DMS153 (cell line): ENCODE results near the gene NFIB.

ENCODE experiments used
- DNase-seq: peaks from one replicate; lab custom pipeline; 2025; lab: John Stamatoyannopoulos, UW

Gene NFIB

DNA sequence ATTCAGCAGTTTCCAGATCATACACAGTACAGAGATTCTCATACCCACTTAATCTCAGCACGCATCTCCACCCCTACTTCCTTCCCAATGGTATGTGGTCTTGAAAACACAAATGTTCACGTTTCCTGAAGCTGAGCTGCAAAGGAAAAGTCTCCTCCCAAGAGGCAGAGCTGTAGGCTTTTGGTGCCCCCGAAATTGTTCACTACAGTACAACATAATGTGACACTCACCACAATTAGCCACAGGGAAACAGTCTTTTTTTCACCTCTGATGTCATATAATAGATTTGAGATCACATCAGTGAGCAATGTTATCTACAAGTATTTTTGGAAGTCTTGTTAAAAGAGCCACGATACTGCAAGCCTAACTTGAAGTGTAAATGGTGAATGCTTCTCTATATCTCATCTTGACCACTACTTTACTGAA, 40.2 kb downstream of the NFIB start:
- DNase-seq: no peak

DNA sequence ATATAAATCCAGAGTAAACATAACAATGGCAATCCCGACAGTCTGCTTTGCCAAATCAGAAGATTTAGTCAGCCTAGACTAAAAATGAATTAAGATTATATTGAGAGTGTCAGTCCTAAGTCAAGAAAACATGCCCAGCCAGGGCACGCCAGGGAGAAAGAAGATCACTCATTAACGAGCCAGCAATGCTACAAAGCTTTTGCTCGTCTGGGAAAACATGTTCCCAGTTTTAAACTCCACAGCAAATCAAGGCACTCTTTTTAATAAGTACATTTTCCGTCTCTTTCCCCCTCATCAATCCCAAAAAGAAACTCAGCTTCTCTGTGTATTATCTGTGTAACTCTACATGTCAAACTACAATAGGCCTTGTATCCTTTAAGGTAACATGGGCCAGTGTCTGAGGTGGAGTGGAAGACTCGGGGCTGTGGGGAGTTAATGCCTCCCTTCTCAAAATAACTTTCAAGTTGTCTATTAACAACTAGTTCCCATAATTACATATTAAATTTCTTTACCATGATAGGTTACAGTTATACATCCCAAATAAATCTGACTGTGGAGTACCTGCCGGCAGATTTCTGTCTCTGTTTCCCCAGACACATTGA, 40.9 kb downstream of the NFIB start:
- DNase-seq: no peak

DNA sequence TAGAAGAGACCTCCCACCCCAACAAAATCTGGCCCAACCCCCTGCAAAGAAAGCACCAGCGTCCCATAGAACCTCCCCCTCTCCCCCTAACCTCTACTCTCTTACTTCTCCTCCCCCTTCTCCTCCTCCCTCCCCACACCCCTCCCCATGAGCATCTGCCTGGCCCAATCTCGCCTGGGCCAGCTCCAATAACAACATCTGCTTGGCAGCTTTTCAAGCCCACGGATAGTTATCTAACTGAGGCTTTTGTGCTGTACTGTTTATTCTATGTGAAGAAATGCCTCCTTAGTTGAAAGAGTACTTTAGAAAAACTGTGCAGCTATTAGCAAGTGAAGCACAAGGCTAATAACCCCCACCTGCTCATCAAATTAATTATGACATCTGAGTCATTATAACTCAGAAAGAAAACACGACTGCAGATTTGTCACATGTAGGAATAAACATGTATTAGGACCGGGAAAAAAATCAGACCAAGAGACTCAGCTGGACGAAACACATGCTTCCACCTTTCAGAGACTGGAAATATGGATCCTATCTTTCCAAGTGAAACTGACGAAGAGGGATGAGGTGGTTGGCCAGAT, 42.8 kb downstream of the NFIB start:
- DNase-seq: peak; percentile 74

DNA sequence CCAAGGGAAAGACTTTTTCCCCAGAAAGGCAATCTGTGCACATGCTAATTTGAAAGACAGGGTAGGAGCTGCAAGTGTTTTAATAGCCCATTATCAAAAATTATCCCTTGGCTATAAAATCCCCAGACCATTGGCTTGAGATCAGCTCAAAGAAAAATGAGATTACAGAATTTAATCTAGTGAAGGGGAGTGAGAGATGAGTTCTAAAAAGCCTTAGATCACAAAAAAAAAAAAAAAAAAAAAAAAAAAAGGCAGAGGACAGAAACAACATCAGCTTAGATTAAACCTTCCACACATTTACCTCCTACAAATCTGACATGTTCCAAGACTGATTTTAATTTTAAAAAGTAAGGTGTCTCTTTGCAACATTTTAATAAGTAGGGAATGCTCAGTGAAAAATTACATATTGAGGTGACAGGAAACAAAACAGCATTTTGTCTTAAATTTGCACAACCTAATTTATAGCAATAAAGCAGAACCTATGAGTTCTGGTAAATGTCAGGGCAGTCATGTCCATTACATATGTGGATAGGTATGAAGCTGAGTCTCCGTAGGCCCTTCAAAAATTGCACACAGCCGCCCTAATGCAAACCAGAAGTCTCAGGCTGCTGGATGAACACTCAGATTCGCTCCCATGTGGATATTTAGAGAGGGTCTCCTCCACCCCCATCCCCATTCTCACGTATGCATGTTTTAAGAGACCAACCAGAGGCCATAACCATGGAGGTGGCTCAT, 43.4 kb downstream of the NFIB start:
- no peak for DNase-seq

DNA sequence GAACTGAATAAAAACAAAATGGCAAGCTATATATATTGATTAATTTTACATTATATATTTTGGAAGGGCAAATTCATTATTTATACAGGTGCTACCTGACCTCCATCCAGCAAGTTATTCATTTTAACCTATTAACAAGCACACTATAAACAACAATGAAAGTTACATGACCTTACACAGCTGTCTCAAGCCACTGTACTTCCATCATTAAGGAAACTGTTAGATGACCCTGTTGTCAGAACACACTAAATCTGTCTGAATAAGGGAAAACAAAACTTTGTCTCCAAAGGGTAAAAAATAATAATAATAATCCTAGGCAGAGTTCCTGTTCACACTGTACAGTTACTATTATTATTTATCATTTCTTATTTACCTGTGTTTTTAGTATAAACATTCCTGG, 44.0 kb downstream of the NFIB start:
- no peak for DNase-seq

DNA sequence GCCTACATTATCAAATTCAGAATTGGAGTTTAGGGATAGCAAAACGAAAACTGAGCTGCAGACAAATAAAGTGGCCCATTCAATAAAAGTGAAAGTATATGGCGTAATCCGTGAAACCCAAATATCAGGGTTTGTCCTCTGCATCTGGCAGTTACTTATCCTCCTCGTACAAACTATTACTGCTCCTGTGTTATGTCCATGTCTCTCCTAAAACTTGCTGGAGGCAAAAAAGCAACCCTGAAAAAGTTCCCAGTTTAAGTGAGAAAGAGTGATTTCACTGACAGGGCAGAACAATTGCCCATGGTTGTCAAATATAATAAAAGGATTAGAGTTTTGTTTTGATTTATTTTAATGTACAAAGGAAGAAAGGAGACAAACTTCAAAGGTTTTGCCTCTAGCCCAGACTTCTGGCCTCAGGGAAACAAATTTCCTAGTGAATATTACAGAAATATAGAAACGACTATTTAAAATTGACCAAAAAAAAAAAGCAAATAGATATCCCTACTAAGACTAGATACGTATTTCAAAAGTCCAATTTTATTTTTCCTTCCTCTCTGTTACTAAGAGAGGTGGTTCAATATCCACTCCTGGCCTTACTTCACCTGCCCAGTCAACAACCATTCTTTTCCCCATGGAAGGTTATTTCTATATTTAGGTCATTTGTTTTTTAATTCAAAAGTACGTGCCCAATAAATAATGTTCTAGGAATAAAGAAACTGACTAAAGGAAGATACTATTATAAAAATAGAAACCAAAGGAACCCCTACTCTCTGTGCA, 50.0 kb downstream of the NFIB start:
- no peak for DNase-seq

DNA sequence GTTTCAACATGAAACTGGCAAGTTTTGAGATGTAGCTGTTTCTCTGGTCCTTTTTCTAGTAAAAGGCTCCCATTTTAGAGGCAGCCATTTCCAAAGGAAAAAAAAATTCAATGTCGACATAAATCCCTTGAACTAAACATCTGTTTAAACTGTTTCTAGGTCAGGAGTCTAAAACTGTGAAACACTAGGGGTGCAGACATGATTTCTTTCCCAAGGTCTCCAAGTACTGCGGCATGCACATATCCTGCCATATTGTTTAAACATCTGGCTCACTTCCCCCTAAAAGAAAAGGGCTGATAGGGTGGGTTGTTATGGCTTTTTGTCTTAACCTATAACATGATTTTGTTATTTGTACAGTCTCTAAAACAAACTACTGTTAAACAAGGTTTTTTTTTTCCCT, 51.1 kb downstream of the NFIB start:
- DNase-seq: no peak

DNA sequence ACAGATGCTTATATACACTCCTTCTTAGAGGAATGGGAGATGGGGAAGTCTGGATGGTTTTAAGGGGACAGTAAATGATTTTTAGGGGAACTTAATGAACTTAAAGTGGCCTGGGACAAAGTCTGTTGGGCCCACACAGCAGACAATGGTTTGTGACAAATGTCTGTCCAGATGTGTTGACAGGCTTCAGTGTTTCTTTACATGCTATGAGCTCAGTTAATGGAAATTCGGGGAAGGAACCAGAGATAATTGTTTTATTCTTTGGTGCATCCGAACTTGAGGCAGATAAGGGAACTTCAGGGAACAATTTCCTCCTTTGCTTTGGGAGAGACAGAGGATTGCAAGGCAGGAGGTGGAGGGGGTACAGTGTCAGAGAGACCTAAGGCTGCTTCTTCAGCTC, 52.3 kb downstream of the NFIB start:
- no peak for DNase-seq

DNA sequence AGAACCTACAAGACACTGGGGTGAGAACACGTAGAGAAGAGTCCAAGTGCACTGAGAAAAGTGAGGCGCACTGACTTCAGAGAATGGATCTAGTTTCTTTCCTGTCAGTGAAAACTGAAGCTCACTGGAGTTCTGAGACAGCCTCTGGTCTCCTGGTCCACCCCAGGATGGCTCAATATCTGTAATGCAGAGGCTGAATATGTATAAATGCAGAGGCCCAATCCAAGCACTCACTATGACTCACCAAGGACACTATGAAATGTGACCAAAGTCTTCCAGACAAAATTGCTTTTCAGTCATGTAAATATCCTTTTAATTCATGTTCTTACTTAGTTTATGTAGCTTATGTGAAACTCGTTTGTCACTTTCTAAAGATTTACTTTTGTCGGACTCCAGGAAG, 53.8 kb downstream of the NFIB start:
- no peak for DNase-seq

DNA sequence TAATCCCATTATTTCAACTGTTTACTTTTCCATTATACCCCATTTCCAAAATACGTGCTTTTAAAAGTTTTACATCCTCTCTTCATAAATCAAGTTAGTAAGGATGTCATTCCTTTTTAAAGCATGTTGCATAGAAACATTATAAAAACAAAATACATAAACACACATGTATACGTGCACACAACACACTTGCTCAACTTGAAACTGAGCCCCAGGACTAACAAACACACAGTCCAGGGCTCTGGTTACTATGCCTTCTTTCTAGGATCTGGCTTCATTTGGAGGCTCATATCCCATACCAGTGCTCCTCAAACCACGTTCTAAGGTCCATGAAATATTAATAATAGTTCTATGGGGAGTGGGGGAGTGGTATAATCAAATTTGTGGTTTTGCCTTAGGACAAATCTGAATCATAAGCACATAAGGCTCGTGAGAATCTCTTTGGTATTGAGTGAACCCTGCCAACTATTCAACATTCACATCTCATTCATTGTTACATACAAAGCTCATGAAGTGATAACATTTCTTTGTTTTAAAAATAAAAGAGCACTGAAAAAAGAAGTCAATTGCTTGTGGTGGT, 55.2 kb downstream of the NFIB start:
- DNase-seq: no peak

DNA sequence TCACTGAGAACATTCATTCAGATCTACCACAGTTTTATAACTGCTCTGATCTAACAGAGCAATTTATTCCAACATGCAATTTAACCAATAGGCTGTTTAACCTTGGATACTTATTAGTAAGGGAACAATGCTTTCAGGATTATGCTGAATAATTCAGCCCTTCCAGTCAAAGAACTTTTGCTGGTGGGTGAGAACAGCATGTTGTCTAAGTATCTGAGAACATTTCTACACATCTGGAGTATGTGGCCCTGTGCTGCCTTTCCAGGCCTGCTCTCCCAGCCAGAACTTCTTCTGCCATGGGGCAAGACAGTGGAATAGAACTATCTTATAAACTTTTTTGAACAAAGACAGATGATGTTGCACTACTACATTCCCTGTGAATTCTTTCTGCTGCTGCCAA, 55.8 kb downstream of the NFIB start:
- no peak for DNase-seq

DNA sequence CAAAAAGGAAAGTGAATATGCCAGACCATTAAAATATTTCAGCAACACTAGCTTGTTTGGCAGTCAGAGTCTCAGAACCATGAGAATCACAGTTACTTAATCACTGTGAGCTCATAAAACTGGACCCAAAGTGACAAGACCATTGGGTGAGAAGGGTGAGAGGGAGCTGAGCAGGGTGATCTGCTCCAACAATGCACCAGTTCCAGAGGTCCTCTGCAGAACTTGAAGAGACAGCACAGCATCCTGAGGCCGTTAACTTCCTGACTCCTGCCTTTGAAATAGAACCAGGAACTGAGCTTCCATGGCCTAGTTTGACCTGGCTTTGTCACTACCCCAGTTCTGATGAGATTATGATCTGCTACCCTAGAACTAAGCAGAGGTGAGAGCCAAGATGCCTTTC, 57.4 kb downstream of the NFIB start:
- no peak for DNase-seq

DNA sequence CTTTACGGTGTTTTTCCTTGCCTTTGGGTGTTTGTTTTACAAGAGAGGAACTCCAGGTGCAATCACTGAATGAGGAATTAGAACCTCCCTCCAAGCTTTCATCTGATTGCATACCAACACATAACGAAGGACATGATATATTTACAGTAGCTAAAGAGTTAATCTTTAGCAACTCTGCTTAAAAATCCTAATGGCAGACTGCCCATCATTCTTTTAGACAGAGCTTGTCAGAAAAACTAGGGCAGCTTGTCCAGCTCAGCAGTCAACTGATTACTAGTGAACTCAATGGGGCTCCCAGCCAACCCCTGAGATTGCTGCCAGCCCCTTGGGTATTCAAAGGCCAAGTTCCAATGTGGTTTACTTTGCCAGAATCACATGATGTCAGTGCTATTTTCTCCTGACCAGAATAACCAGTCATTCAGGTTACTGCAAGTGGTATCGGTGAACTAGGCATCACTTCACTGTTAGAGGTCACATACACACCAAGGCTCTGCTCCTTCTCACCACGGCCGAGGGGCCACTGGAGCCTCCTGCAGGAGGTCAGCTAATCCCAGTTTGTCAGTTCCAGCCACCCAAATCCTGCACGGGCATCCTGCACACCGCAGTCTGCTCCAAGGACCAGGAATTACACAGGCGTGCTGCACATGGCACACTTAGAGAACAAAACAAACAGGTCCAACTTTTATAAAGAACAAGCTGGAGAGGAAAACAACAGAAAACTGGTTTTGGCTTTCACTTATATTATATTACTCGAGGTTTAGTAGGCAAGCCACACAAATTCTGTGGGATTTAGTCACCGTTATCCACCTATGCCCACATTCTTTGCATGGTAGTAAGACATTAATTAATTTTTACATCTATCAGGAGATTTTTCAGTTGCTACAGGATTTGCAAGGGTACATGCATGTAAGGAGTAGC, 62.5 kb downstream of the NFIB start:
- DNase-seq: peak; percentile 95

DNA sequence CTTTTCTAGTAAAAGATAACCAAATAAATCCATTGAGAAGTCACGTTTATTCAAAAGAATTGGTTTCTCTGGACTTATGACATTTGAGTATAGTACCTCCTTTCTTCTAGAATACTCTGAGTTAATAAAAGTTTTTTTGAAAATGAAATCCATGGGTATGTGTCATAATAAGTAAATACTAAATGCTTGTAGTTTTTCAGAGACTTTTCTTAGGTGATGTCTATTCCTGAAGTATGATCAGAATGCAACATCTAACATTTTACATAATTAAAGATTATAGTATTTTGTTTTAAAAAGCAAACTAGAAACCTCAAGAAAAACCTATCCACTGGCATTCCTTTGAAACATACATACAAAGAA, 63.2 kb downstream of the NFIB start:
- DNase-seq: no peak

DNA sequence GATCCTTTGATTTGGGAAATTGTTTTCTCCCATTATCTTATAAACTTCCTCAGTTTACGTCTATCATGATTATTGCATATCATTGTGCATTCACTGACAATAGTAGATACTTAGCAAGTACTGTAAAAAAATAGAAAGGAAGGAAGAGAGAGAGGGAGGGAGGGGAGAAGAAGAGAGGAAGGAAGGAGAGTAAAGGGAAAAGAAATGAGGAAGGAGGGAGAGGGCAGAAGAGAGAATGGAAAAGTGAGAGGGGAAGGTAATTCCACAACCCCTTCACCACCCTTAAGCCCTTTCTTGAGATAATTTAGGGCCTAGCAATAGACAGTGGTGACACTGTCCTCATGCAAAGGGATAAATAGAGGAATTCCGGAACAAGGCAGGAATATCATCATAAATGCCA, 64.4 kb downstream of the NFIB start:
- DNase-seq: no peak

DNA sequence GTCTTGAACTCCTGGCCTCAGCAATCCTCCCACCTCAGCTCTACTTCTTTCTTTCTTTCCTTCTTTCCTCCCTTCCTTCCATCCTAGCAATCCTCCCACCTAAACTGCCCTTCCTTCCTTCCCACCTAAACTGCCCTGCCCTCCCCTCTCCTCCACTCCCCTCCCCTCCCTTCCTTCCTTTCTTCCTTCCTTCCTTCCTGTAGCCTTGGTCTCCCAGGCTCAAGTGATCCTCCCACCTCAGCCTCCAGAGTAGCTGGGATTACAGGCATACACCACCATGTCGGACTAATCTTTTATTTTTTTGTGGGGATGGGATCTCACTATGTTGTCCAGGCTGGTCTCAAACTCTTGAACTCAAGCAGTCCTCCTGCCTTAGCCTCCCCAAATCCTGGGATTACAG, 65.8 kb downstream of the NFIB start:
- no peak for DNase-seq

DNA sequence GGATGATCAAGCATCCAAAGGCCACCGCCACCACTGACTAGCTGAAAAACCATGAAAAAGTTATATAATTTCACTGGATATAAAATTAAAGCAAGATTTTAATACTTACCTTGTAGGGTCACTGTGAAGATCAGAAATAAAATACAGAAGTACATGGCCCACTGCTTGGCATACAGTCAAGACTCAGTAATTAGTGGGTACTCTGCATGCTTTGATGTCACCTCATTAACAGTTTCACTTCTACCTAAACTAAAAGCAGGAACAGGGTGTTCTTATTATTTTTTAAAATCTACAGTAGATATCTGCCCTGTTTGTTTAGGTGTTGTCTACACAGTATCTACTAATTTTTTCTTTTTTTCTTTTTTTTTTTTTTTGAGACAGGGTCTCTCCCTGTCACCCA, 66.4 kb downstream of the NFIB start:
- no peak for DNase-seq

DNA sequence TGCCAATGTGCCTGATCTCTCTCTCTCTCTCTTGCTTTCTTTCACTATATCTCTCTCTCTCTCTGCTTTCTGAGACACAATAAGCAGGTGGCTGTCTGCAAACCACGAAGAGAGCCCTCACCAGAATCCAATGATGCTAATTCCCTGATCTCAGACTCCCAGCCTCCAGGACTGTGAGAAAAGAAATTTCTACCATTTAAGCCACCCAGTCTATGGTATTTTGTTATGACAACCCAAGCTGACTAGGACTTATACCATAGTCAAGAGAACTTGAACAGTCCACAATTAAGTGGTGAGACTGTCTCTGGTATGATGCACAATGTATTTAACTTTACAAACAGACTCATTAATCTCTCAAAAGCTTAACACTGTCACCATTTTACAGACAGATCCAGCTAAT, 67.0 kb downstream of the NFIB start:
- no peak for DNase-seq

DNA sequence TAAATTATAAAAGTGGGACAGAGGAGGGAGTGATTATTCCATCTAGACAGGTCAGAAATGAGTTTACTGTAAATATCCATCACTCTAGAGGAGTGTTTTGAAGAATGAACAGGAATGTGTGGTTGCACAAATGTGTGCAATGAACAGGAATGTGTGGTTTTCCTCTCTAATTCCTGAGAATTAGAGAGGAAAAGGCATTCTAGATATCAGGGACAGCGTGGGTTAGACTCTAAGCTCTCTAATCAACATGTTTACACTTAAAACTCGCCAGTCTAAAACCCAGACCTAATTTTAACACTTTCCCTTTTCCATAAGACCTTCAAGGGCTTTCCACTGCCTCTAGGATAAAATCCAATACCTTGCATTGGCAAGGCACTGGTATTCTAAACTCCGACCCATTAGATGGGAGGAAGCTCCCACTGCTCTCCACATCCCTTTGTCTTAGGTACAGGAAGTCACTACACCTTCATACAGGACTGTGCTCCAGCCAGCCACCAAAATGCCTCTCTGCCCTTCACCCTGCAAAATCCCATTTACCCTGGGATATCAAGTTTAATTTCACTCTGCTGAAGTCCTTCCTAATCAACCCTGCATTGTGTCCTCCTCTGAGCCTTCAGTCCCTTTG, 67.9 kb downstream of the NFIB start:
- DNase-seq: no peak

DNA sequence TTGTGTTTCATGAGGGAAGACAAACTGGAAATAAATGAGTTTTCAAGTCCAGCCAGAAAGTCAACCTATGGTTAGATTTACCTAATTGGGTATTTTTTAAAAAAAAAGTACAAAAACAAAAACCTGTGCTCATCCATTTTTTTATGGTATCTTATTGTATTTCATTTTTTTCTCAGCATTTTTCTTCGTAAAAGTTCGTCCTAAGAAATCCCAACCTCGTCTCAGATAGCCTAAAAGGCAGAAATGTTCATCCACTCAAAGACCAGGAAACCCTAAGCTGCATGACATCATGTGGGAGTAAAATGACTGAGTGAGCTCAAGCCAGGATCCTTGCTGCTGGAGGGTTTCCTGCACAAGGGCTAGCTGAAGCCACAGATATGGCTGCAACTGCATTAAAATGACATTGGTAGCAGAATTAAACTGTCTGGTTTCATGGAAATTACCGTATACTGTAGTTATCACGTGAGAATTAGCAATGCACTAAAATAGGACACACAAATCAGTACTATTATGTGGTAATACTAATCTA, 70.4 kb downstream of the NFIB start:
- DNase-seq: no peak
